GM12891 (cell line): ENCODE measurements around the gene FSTL1.

ENCODE experiments used
- DNase-seq: peaks from one replicate; pipeline ENCODE4 v3.0.0; 2011; ENCODE audit warnings: low spot score; ENCODE audit not compliant: insufficient read length
- FAIRE-seq: peaks from 2 replicates; lab custom pipeline; 2011; peaks lifted over from hg19 to GRCh38; lab: Jason Lieb, UNC
- PAX5 ChIP-seq: IDR thresholded peaks from 2 replicates; pipeline ENCODE4 v1.6.1; 2011; ENCODE audit warnings: low read length, moderate library complexity, mild to moderate bottlenecking; ENCODE audit not compliant: insufficient read depth, severe bottlenecking
- POLR2A ChIP-seq: IDR thresholded peaks from 2 replicates; pipeline ENCODE4 v1.6.1; 2011; ENCODE audit warnings: low read depth, low read length, control low read depth
- POLR2AphosphoS5 ChIP-seq: IDR thresholded peaks from 2 replicates; pipeline ENCODE4 v1.6.1; 2011; ENCODE audit warnings: low read depth, low read length, control low read depth
- POU2F2 ChIP-seq: IDR thresholded peaks from 2 replicates; pipeline ENCODE4 v1.6.1; 2011; ENCODE audit warnings: low read depth, mild to moderate bottlenecking, control low read depth, low read length, moderate library complexity
- SPI1 ChIP-seq: IDR thresholded peaks from 2 replicates; pipeline ENCODE4 v1.6.1; 2011; ENCODE audit warnings: low read depth, low read length, control low read depth
- TAF1 ChIP-seq: IDR thresholded peaks from 2 replicates; pipeline ENCODE4 v1.6.1; 2011; ENCODE audit warnings: low read depth, low read length, control low read depth

FSTL1 gene

DNA sequence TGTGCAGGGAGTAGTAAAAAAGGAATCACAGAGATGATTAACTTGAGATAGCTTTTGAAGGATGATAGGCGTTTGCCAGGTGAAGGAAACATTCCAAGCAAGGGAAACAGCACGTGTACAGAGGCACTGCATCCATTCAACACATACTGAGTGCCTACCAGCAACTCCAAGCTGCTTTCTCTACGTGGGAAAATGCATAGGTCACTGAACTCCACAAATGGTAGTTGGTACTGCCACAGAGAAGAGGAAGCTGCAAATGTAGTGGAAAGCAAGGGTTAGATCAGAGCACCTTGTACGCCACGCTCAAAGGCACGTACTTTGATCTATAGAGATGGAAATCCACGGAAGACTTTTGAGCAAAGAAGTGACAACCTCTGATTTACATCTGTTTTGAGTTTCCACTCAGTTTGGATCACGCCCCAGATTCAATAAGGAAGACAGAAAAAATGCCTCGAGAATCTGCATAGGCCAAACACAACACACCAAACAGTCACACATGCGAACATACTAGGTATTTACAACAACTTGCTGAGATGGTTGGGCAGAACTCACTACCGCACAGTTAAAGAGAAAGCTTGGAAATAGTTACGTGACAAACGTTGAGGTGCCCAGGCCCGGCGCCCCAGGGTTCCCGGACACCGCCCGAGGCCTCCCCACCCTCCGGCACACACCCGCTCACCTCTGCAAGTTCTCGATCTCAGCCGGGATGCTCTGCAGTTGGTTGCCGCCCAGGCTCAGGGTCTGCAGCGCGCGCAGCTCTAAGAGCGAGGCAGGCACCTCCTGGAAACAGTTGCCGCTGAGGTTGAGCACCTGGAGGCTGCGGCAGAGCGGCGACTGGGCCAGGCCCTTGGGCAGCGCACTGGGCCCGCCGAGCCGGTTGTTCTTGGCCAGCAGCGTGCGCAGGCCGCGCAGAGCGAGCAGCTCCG lies 102.5 kb downstream of the FSTL1 start:
- TF ChIP-seq POLR2AphosphoS5 (no peak), SPI1 (no peak), PAX5 (no peak), POU2F2 (no peak), TAF1 (no peak), POLR2A (no peak)
- no peak for DNase-seq
- FAIRE-seq: peak; percentile 70

DNA sequence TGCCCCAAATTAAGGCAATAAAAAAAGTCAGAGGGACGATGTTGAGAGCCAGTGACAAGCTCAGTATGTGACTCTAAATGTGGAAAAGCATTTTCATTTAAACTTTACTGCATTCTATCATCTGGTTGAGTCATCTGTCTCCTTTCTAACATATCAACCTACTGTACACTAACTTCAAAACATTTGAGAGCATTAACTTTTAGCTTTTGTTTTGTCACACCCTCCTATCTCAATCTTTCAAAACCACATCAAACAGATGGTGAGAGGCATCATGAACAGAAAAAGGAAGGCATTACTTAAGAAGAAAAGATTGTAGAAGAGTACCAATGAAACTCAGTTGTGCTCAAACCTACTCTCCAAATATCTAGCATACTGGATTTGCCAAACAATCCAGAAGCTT lies 106.4 kb downstream of the FSTL1 start:
- no peak for FAIRE-seq
- no peak for DNase-seq
- TF ChIP-seq POLR2A (no peak), SPI1 (no peak; the same call in 1 of the 2 replicates), PAX5 (no peak)
